HepG2 (cell line): ENCODE measurements around the gene FSTL1. TPM values are rescaled to one million over a fixed set of nuclear protein-coding genes. Genes with fewer than 3 reads are reported as not detected.

Experiments used
- ATAC-seq: fragments of 200-7000 bp; cut with Tn5 transposase; 3 replicates; pipeline ENCODE4 v1.9.1; 2020; ENCODE audit warnings: mild to moderate bottlenecking, moderate library complexity
- BruUV-seq: library from RNA; stranded (reverse); fragments of 400-500 nt; replicated peaks from 2 replicates; lab custom pipeline; 2021; lab: Mats Ljungman, UMichigan
- CTCF ChIA-PET: fragments of 300-600 bp; formaldehyde crosslinking; extraction: SDS; loops from one replicate; lab custom pipeline; 2021; ENCODE audit warnings: low total read pairs, inconsistent platforms, low intra/inter-chr PET ratio; lab: Yijun Ruan, JAX
- POLR2A ChIA-PET: fragments of 350-600 bp; sonication (Branson Sonifier 250); formaldehyde crosslinking; loops from one replicate; lab custom pipeline; 2020; ENCODE audit warnings: antibody characterized with exemption, inconsistent platforms; lab: Yijun Ruan, JAX
- DNase-seq: peaks from one replicate; pipeline ENCODE4 v3.0.0-alpha.2; 2015; ENCODE audit warnings: low spot score
- FAIRE-seq: peaks from 3 replicates; lab custom pipeline; 2011; peaks lifted over from hg19 to GRCh38; lab: Jason Lieb, UNC
- H2AFZ ChIP-seq: one replicate; pipeline ENCODE4 v1.6.1; 2011; ENCODE audit warnings: low read length, inconsistent platforms
- H3K27ac ChIP-seq: fragments of 300-600 bp; 3 replicates; pipeline ENCODE4 v1.8.0; 2011; ENCODE audit warnings: mixed run types, mild to moderate bottlenecking, mixed read lengths, low read length, inconsistent platforms; ENCODE audit not compliant: insufficient read depth; ENCODE audit errors: extremely low read length
- H3K27me3 ChIP-seq, 2 experiments: fragments of 200-600 bp in 1 of 2; 2 replicates in 1 of 2; 3 replicates in 1 of 2; pipeline versions ENCODE4 v1.6.0 to v1.8.0; 2011; ENCODE audit warnings: low read length in 2 of 2, mild to moderate bottlenecking in 2 of 2, moderate library complexity in 2 of 2, inconsistent platforms in 1 of 2; ENCODE audit not compliant: insufficient read depth in 2 of 2, control insufficient read depth in 1 of 2
- H3K36me3 ChIP-seq, 2 experiments: fragments of 200-600 bp in 1 of 2; replicated peaks in 1 of 2; 2 replicates in 1 of 2; 3 replicates in 1 of 2; pipeline versions ENCODE4 v1.5.1 to v1.8.0; 2011; ENCODE audit warnings: low read length in 2 of 2, inconsistent platforms in 1 of 2; ENCODE audit not compliant: insufficient read depth in 2 of 2, control insufficient read depth in 1 of 2
- H3K4me1 ChIP-seq: 2 replicates; pipeline ENCODE4 v1.5.1; 2012; ENCODE audit warnings: low read length, inconsistent platforms; ENCODE audit not compliant: insufficient read depth
- H3K4me2 ChIP-seq: 2 replicates; pipeline ENCODE4 v1.6.0; 2011; ENCODE audit warnings: low read depth, low read length, inconsistent platforms
- H3K4me3 ChIP-seq, 3 experiments: fragments of 200-600 bp in 1 of 3; sonication (generic), shearing (Covaris generic) in 1 of 3; replicated peaks in 1 of 3; 2 replicates each; pipeline ENCODE4 v1.5.1; 2011 to 2016; ENCODE audit warnings: low read length in 3 of 3, inconsistent platforms in 2 of 3, low read depth in 2 of 3, mild to moderate bottlenecking in 2 of 3, control low read depth in 1 of 3, mixed read lengths in 1 of 3; ENCODE audit not compliant: insufficient read depth in 1 of 3
- H3K79me2 ChIP-seq: one replicate; pipeline ENCODE4 v1.6.1; 2011; ENCODE audit warnings: low read length, inconsistent platforms; ENCODE audit not compliant: insufficient read depth
- H3K9ac ChIP-seq: 2 replicates; pipeline ENCODE4 v1.6.0; 2011; ENCODE audit warnings: mild to moderate bottlenecking, low read depth, low read length, inconsistent platforms; ENCODE audit not compliant: insufficient read depth
- H3K9me3 ChIP-seq: 2 replicates; pipeline ENCODE4 v1.5.1; 2012; ENCODE audit warnings: mild to moderate bottlenecking, low read length
- H4K20me1 ChIP-seq: 2 replicates; pipeline ENCODE4 v1.6.0; 2011; ENCODE audit warnings: inconsistent platforms, mild to moderate bottlenecking, low read length, moderate library complexity; ENCODE audit not compliant: insufficient read depth
- ARID2 ChIP-seq: sonication (generic); formaldehyde crosslinking; IDR thresholded peaks from 2 replicates; pipeline ENCODE4 v1.8.1; 2022; ENCODE audit warnings: mild to moderate bottlenecking, missing genetic modification reagents, borderline replicate concordance
- GATA4 ChIP-seq: sonication (generic); IDR thresholded peaks from 2 replicates; pipeline ENCODE4 v1.6.1; 2016; ENCODE audit warnings: antibody characterized with exemption, low read depth, borderline replicate concordance
- KLF16 ChIP-seq, 2 experiments: sonication (generic) in 1 of 2; formaldehyde crosslinking in 1 of 2; IDR thresholded peaks; 2 replicates each; pipeline versions ENCODE4 v1.6.1 to v1.8.0; 2016 to 2023; ENCODE audit warnings: missing genetic modification reagents in 2 of 2, missing compliant biosample characterization in 1 of 2
- MIER2 ChIP-seq: IDR thresholded peaks from 2 replicates; pipeline ENCODE4 v1.6.1; 2016; ENCODE audit warnings: missing biosample characterization, missing genetic modification reagents
- NFATC3 ChIP-seq: sonication (generic); formaldehyde crosslinking; IDR thresholded peaks from 2 replicates; pipeline ENCODE4 v1.5.1; 2020; ENCODE audit warnings: mild to moderate bottlenecking, missing genetic modification reagents
- PHF20 ChIP-seq: sonication (generic); formaldehyde crosslinking; IDR thresholded peaks from 2 replicates; pipeline ENCODE4 v1.5.0; 2020; ENCODE audit warnings: mild to moderate bottlenecking, missing genetic modification reagents
- SRSF4 ChIP-seq: fragments of 200-400 bp; formaldehyde crosslinking; IDR thresholded peaks from one replicate; pipeline ENCODE4 v1.6.1; 2018; ENCODE audit warnings: mild to moderate bottlenecking, low read depth, low read length, moderate library complexity; ENCODE audit not compliant: poor library complexity, severe bottlenecking
- SRY ChIP-seq: sonication (generic); formaldehyde crosslinking; IDR thresholded peaks from 2 replicates; pipeline ENCODE4 v1.8.0; 2022; ENCODE audit warnings: mild to moderate bottlenecking, missing genetic modification reagents
- ZMYM2 ChIP-seq: sonication (generic); formaldehyde crosslinking; IDR thresholded peaks from 2 replicates; pipeline ENCODE4 v1.8.0; 2022; ENCODE audit warnings: mild to moderate bottlenecking, missing genetic modification reagents
- ZNF333 ChIP-seq: sonication (generic); formaldehyde crosslinking; IDR thresholded peaks from 2 replicates; pipeline ENCODE4 v1.4.0; 2020; ENCODE audit warnings: mild to moderate bottlenecking, missing genetic modification reagents, borderline replicate concordance
- ZNF441 ChIP-seq: sonication (generic); formaldehyde crosslinking; IDR thresholded peaks from 2 replicates; pipeline ENCODE4 v1.7.0; 2021; ENCODE audit warnings: missing genetic modification reagents, borderline replicate concordance
- ZNF572 ChIP-seq: sonication (generic); formaldehyde crosslinking; IDR thresholded peaks from 2 replicates; pipeline ENCODE4 v1.5.1; 2020; ENCODE audit warnings: mild to moderate bottlenecking, missing genetic modification reagents
- ZNF607 ChIP-seq: sonication (generic); formaldehyde crosslinking; IDR thresholded peaks from 2 replicates; pipeline ENCODE4 v1.5.1; 2020; ENCODE audit warnings: missing genetic modification reagents, mild to moderate bottlenecking, borderline replicate concordance
- WGBS: methylation state at CpG from one replicate; pipeline ENCODE4 v1.1.6; 2017; ENCODE audit warnings: low lambda C conversion rate; 5-methylcytosine and 5-hydroxymethylcytosine counted together
- in situ Hi-C: cut with HindIII; loops from 2 replicates; pipeline ENCODE4 v1.10.0; 2017; ENCODE audit warnings: low pct_unique_long_range_greater_than_20kb; ENCODE audit not compliant: extremely low pct_ligation_motif_present
- intact Hi-C: fragments of 100-400 bp; cut with micrococcal nuclease; formaldehyde crosslinking; loops from one replicate; pipeline ENCODE4 v1.10.0; 2022; ENCODE audit not compliant: unreplicated experiment
- polyA plus RNA-seq, 8 experiments: library from polyadenylated mRNA; depleted of rRNA in 3 of 8; stranded (reverse) in 7 of 8; unstranded in 1 of 8; fragments of >200 nt; fragmentation: Illumina TruSeq in 4 of 8; extraction: Trizol in 4 of 8; gene quantifications; 2 replicates each; pipeline versions ENCODE4 v1.2.1 to v1.2.3, GENCODE V29; 2011 to 2016; ENCODE audit warnings: low read depth in 4 of 8, missing spikeins in 1 of 8, mixed read lengths in 1 of 8; ENCODE audit not compliant: insufficient read depth in 1 of 8
- total RNA-seq, 5 experiments: library from RNA; depleted of rRNA; stranded (reverse); fragments of >200 nt; fragmentation: Illumina TruSeq; extraction: Trizol; gene quantifications; 2 replicates each; pipeline ENCODE4 v1.2.3, GENCODE V29; 2016; ENCODE audit warnings: low read depth in 1 of 5
- TF ChIP-seq, protein P1 (sequence below): sonication (generic); formaldehyde crosslinking; IDR thresholded peaks from 2 replicates; pipeline ENCODE4 v1.5.0; 2020; ENCODE audit warnings: mild to moderate bottlenecking, missing genetic modification reagents, moderate library complexity

FSTL1 gene
- total and polyA plus RNA-seq, 2 of the 13 experiments (the other 11 are each of a cell fraction or from before 2014, with no cell fraction given), result 0.07 to 0.29 TPM

DNA sequence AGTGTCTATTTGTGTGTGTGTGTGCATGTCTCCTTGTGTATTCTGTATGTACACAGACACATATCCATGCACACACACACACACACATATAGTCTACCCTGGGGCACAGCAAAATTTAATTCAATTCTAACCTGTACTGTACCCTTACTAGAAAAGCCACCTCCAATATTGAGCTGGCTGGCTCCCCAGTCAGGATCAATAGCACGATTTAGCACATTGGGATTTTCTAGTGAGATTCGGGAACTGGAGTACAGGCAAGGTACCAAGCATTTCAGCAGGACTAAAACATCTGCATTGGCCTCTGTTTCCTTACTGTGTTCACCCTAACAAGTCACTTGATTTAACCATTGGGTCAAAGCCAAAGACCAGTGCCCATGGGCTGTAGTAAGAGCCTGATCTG, 13.2 kb downstream of the FSTL1 start (continued):
- TF ChIP-seq, protein P1, sequence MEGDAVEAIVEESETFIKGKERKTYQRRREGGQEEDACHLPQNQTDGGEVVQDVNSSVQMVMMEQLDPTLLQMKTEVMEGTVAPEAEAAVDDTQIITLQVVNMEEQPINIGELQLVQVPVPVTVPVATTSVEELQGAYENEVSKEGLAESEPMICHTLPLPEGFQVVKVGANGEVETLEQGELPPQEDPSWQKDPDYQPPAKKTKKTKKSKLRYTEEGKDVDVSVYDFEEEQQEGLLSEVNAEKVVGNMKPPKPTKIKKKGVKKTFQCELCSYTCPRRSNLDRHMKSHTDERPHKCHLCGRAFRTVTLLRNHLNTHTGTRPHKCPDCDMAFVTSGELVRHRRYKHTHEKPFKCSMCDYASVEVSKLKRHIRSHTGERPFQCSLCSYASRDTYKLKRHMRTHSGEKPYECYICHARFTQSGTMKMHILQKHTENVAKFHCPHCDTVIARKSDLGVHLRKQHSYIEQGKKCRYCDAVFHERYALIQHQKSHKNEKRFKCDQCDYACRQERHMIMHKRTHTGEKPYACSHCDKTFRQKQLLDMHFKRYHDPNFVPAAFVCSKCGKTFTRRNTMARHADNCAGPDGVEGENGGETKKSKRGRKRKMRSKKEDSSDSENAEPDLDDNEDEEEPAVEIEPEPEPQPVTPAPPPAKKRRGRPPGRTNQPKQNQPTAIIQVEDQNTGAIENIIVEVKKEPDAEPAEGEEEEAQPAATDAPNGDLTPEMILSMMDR (CRISPR knock-in tag), result no peak
- no peak for TF ChIP-seq GATA4

DNA sequence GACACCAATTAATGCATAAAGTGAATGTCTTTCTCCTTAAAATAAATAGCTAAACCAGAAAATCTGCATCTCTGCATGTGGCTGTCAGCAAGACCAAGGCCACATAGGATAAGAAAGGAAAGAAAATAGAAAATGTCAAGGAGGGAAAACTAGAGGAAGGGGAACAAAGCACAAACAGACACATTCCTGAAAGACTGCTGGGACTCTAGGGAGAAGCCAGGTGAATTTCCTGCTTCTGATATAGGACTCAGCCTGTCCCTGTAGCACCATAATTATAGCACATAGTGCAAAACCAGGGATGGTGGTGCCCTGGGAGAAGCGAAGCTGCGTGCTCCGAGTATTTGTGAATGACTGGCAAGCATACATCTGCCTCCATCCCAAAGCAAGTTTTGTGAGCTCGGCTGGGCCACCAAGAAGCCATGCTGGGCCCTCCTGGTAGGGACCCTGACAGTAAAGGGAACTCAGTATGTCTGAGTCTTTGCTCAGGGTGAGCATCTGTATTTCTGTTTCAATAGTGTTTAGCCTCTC, 14.2 kb downstream of the FSTL1 start:
- 8% methylated on average over 4 of the region's 4 CpGs for WGBS
- no peaks in the 10 kb centered on the region for H3K79me2 ChIP-seq
- H3K27ac ChIP-seq, result no peak overlapping the region
- FAIRE-seq (no peak), DNase-seq (no peak), ATAC-seq (no peak)
- no peaks in the 10 kb centered on the region for H4K20me1 ChIP-seq
- intact Hi-C loops, result no loop called here
- BruUV-seq, result no TSS peak
- no peak overlapping the region for H2AFZ ChIP-seq
- TF ChIP-seq ARID2 (CRISPR knock-in tag) (no peak), NFATC3 (CRISPR knock-in tag) (no peak), ZNF333 (no peak), SRSF4 (no peak), KLF16 (CRISPR knock-in tag; IDR thresholded peaks at IDR 0.05) (no peak), SRY (no peak), PHF20 (CRISPR knock-in tag) (no peak), ZNF441 (CRISPR knock-in tag) (no peak), ZNF607 (CRISPR knock-in tag) (no peak), ZMYM2 (CRISPR knock-in tag) (no peak), MIER2 (CRISPR knock-in tag) (no peak), ZNF572 (no peak)
- TF ChIP-seq, all 625 proteins: peak for 0
- no peaks in the 10 kb centered on the region for H3K9me3 ChIP-seq
- H3K36me3 ChIP-seq, result no peaks in the 10 kb centered on the region
- H3K4me1 ChIP-seq, result no peaks in the 10 kb centered on the region
- H3K27me3 ChIP-seq, result peaks cover 0 to 25% of the 10 kb centered on the region in 2 experiments; a peak in 3 of 5 replicates
- POLR2A ChIA-PET, result no interaction called here
- CTCF ChIA-PET, result no interaction called here
- no peak overlapping the region for H3K9ac ChIP-seq
- in situ Hi-C loops, result no loop called here
- no peak overlapping the region for H3K4me3 ChIP-seq
- H3K4me2 ChIP-seq, result no peak overlapping the region
